ENCODE data around the gene ABCB6.
"Not testable (repeated sequence)": the region's sequence is repeated elsewhere in the genome, so short reads cannot be mapped to it uniquely, and the experiment has no call there.

ABCB6 gene

GRCh38 chr2:219218732-219219701 is at the start of gene ABCB6:
ABCB6 (minus strand) TSS chr2:219218958; CDS start chr2:219218673, 285 bp downstream.
- no peak for TF ChIP-seq CTCF (IDR thresholded peaks at IDR 0.05; ENCODE audit: insufficient read depth, low read depth, low read length, missing control alignments)
- peak within 1 kb of the TSS; percentile 85 for H3K4me3 ChIP-seq (ENCODE audit: low read depth, low read length)
- DNase-seq (ENCODE audit: low read depth), result peak; percentile 92

- no peak for TF ChIP-seq CTCF (IDR thresholded peaks at IDR 0.05; ENCODE audit: insufficient read depth, low read depth, low read length, missing control alignments)
- no peak for DNase-seq (ENCODE audit: low read depth)
- H3K4me3 ChIP-seq (ENCODE audit: low read depth, low read length), result no peak overlapping the region
These were observed 49.5 kb upstream of the ABCB6 start for GRCh38 chr2:219268294-219268693.

- TF ChIP-seq CTCF (IDR thresholded peaks at IDR 0.05; ENCODE audit: insufficient read depth, low read depth, low read length, missing control alignments), result no peak
- H3K4me3 ChIP-seq (ENCODE audit: low read depth, low read length), result no peak overlapping the region
- no peak for DNase-seq (ENCODE audit: low read depth)
These were observed 48.1 kb upstream of the ABCB6 start for GRCh38 chr2:219266886-219267285.

GRCh38 chr2:219266232-219266631 is 47.5 kb upstream of the ABCB6 start:
- H3K4me3 ChIP-seq (ENCODE audit: low read depth, low read length), result no peak overlapping the region
- DNase-seq (ENCODE audit: low read depth), result no peak
- TF ChIP-seq CTCF (IDR thresholded peaks at IDR 0.05; ENCODE audit: insufficient read depth, low read depth, low read length, missing control alignments), result no peak

- no peak overlapping the region for H3K4me3 ChIP-seq (ENCODE audit: low read depth, low read length)
- no peak for DNase-seq (ENCODE audit: low read depth)
- TF ChIP-seq CTCF (IDR thresholded peaks at IDR 0.05; ENCODE audit: insufficient read depth, low read depth, low read length, missing control alignments), result no peak
These were observed 42.5 kb upstream of the ABCB6 start for GRCh38 chr2:219261024-219261855.

GRCh38 chr2:219258942-219259341 is 40.2 kb upstream of the ABCB6 start:
- not testable (repeated sequence) for H3K4me3 ChIP-seq (ENCODE audit: low read depth, low read length); DNase-seq (ENCODE audit: low read depth)

GRCh38 chr2:219254590-219255201 is 35.9 kb upstream of the ABCB6 start:
- H3K4me3 ChIP-seq (ENCODE audit: low read depth, low read length), result peak overlapping the region; percentile 76
- TF ChIP-seq CTCF (IDR thresholded peaks at IDR 0.05; ENCODE audit: insufficient read depth, low read depth, low read length, missing control alignments), result no peak
- DNase-seq (ENCODE audit: low read depth), result no peak
